Osteocyte (in vitro differentiated cells): ENCODE measurements around the gene TPP1. TPM values are rescaled to one million over a fixed set of nuclear protein-coding genes. Genes with fewer than 3 reads are reported as not detected.

Experiments used
- DNase-seq: peaks from one replicate; pipeline ENCODE4 v3.0.0; 2021; ENCODE audit warnings: mixed read lengths; ENCODE audit not compliant: unreplicated experiment; ENCODE audit errors: extremely low spot score
- H3K27ac Mint-ChIP-seq: one replicate; pipeline ENCODE4 v1.8.0; 2021; ENCODE audit warnings: mild to moderate bottlenecking, mixed read lengths; ENCODE audit not compliant: unreplicated experiment
- H3K27me3 Mint-ChIP-seq: one replicate; pipeline ENCODE4 v1.8.0; 2021; ENCODE audit warnings: mixed read lengths; ENCODE audit not compliant: unreplicated experiment
- H3K36me3 Mint-ChIP-seq: one replicate; pipeline ENCODE4 v1.8.0; 2021; ENCODE audit warnings: mixed read lengths; ENCODE audit not compliant: unreplicated experiment
- H3K4me1 Mint-ChIP-seq: one replicate; pipeline ENCODE4 v1.8.0; 2021; ENCODE audit warnings: mixed read lengths; ENCODE audit not compliant: unreplicated experiment
- H3K4me3 Mint-ChIP-seq: one replicate; pipeline ENCODE4 v1.8.0; 2021; ENCODE audit warnings: mild to moderate bottlenecking, moderate library complexity, mixed read lengths; ENCODE audit not compliant: unreplicated experiment
- H3K9me3 Mint-ChIP-seq: one replicate; pipeline ENCODE4 v1.8.0; 2021; ENCODE audit warnings: mixed read lengths; ENCODE audit not compliant: unreplicated experiment
- CTCF ChIP-seq: fragments of 200-600 bp; sonication (generic); IDR thresholded peaks from 2 replicates; pipeline ENCODE4 v1.5.0; 2021; ENCODE audit warnings: antibody characterized with exemption, mild to moderate bottlenecking, moderate library complexity
- long read RNA-seq: library from polyadenylated mRNA; unstranded; transcript quantifications from one replicate; pipeline ENCODE4 v2.0.0, GENCODE V29; 2021
- total RNA-seq: library from RNA; stranded (reverse); gene quantifications from 2 replicates; pipeline ENCODE4 v1.2.1, GENCODE V29; 2021

Gene TPP1
- total RNA-seq, result 157 and 171 TPM in 2 replicates
- long read RNA-seq, transcript TPP1-201 (13 exons, 3,560 nt), result major isoform, 15 of 50 reads
- long read RNA-seq, partial matches to known transcripts, result 31 of 50 reads
- long read RNA-seq, other reads (novel, unspliced or antisense), result 3 of 50 reads

- Mint-ChIP-seq H3K4me3 (no peak within 1 kb of the TSS), H3K9me3 (no peaks in the 10 kb centered on the region), H3K27ac (no peak within 1 kb of the TSS), H3K27me3 (no peaks in the 10 kb centered on the region), H3K36me3 (peaks cover 19% of the 10 kb centered on the region), H3K4me1 (peaks cover 2% of the 10 kb centered on the region)
- peak; percentile 95 for DNase-seq
- no peak for TF ChIP-seq CTCF
Observed at GRCh38 chr11:6619004-6619745, at the start of gene TPP1. TPP1 (minus strand) TSS chr11:6619422; CDS start chr11:6619400, 22 bp downstream.

- DNase-seq, result no peak
- Mint-ChIP-seq H3K27me3 (no peaks in the 10 kb centered on the region), H3K27ac (no peak overlapping the region), H3K4me1 (peaks cover 18% of the 10 kb centered on the region), H3K36me3 (no peaks in the 10 kb centered on the region), H3K4me3 (no peak overlapping the region), H3K9me3 (no peaks in the 10 kb centered on the region)
- TF ChIP-seq CTCF, result peak; percentile 59
Observed at GRCh38 chr11:6667733-6668374, 48.6 kb upstream of the TPP1 start.

GRCh38 chr11:6666302-6667183, 47.3 kb upstream of the TPP1 start:
- no peaks in the 10 kb centered on the region for H3K27me3 Mint-ChIP-seq
- no peaks in the 10 kb centered on the region for H3K9me3 Mint-ChIP-seq
- peaks cover 18% of the 10 kb centered on the region for H3K4me1 Mint-ChIP-seq
- no peaks in the 10 kb centered on the region for H3K36me3 Mint-ChIP-seq
- no peak for TF ChIP-seq CTCF
- DNase-seq, result no peak
- H3K4me3 Mint-ChIP-seq, result no peak overlapping the region
- no peak overlapping the region for H3K27ac Mint-ChIP-seq

GRCh38 chr11:6664551-6664950, 45.3 kb upstream of the TPP1 start:
- Mint-ChIP-seq H3K36me3 (no peaks in the 10 kb centered on the region), H3K9me3 (no peaks in the 10 kb centered on the region), H3K4me1 (peaks cover 18% of the 10 kb centered on the region), H3K27me3 (no peaks in the 10 kb centered on the region), H3K4me3 (no peak overlapping the region), H3K27ac (no peak overlapping the region)
- TF ChIP-seq CTCF, result no peak
- no peak for DNase-seq
